Esophagus muscularis mucosa (tissue), 4 donors: ENCODE data around the gene IL1RL2.

Experiments used
- CTCF ChIP-seq, 3 experiments: fragments of 200-600 bp in 2 of 3; fragments of 450-650 bp in 1 of 3; sonication (generic) in 2 of 3; IDR thresholded peaks; one replicate each; pipeline ENCODE4 v1.5.1; 2017 to 2019; ENCODE audit warnings: antibody characterized with exemption in 3 of 3, mild to moderate bottlenecking in 2 of 3, moderate library complexity in 1 of 3
- EP300 ChIP-seq: sonication (generic); formaldehyde crosslinking; IDR thresholded peaks from one replicate; pipeline ENCODE4 v1.6.1; 2017; ENCODE audit warnings: antibody characterized with exemption
- POLR2A ChIP-seq: fragments of 450-650 bp; IDR thresholded peaks from one replicate; pipeline ENCODE4 v1.6.1; 2017; ENCODE audit warnings: antibody characterized with exemption, moderate library complexity, mild to moderate bottlenecking, low read depth
- POLR2AphosphoS5 ChIP-seq, 2 donors: sonication (generic); formaldehyde crosslinking; IDR thresholded peaks; one replicate each; pipeline ENCODE4 v1.6.1; 2017; ENCODE audit warnings: antibody characterized with exemption in 2 of 2

- TF ChIP-seq POLR2A = no peak
- no peak for TF ChIP-seq CTCF (IDR thresholded peaks at IDR 0.05)
- no peak for TF ChIP-seq EP300
- no peak for TF ChIP-seq POLR2AphosphoS5 (IDR thresholded peaks at IDR 0.05)
These were observed 58.7 kb downstream of the IL1RL2 start for GRCh38 chr2:102245266-102246151.
